H1 (cell line): ENCODE measurements around the gene CGN. TPM values are rescaled to one million over a fixed set of nuclear protein-coding genes. Genes with fewer than 3 reads are reported as not detected.

Experiments used
- BACH1 ChIP-seq: IDR thresholded peaks from 2 replicates; pipeline ENCODE4 v1.6.1; 2012; ENCODE audit warnings: low read length, improper control_type of control experiment
- CHD7 ChIP-seq: fragments of 300-600 bp; sonication (generic); IDR thresholded peaks from 2 replicates; pipeline ENCODE4 v1.7.1; 2012; ENCODE audit warnings: low read length, moderate library complexity, mild to moderate bottlenecking, inconsistent platforms; ENCODE audit not compliant: insufficient replicate concordance
- GABPA ChIP-seq: IDR thresholded peaks from 2 replicates; pipeline ENCODE4 v1.6.1; 2011; ENCODE audit warnings: mild to moderate bottlenecking, low read length, moderate library complexity, borderline replicate concordance; ENCODE audit not compliant: insufficient read depth
- RBBP5 ChIP-seq: IDR thresholded peaks from 2 replicates; pipeline ENCODE4 v1.7.1; 2012; ENCODE audit warnings: low read depth, mild to moderate bottlenecking, inconsistent platforms, low read length, moderate library complexity, borderline replicate concordance
- YY1 ChIP-seq: IDR thresholded peaks from 2 replicates; pipeline ENCODE4 v1.6.1; 2011; ENCODE audit warnings: low read depth, mild to moderate bottlenecking, low read length
- polyA plus RNA-seq, 7 experiments: library from polyadenylated mRNA; depleted of rRNA in 3 of 7; stranded (reverse) in 5 of 7; unstranded in 2 of 7; fragments of >200 nt in 5 of 7; fragments of 200-250 nt in 2 of 7; gene quantifications; 1 replicate in 5 of 7; 2 replicates in 1 of 7; 4 replicates in 1 of 7; pipeline versions ENCODE4 v1.2.1 to v1.2.3, GENCODE V29; 2011 to 2013; ENCODE audit warnings: missing spikeins in 2 of 7, mixed read lengths in 2 of 7
- total RNA-seq: library from RNA; stranded (reverse); fragmentation: NEBNext Ultra II Directional; extraction: Animal tissue kit (Norgen Biotek cat#: 25700); gene quantifications from 2 replicates; pipeline ENCODE4 v1.2.1, GENCODE V29; 2021

The CGN gene
- total and polyA plus RNA-seq, 2 of the 8 experiments (the other 6 are each of a cell fraction or from before 2014, with no cell fraction given), result 15.9 to 52.7 TPM

GRCh38 chr1:151478140-151478812 is 32.9 kb upstream of the CGN start (continued):
- TF ChIP-seq RBBP5 (no peak), BACH1 (no peak), GABPA (no peak), YY1 (no peak), CHD7 (no peak)
- TF ChIP-seq, all 59 proteins: peak for 0
